Measurements from ENCODE around the gene FAM168A.

DNA sequence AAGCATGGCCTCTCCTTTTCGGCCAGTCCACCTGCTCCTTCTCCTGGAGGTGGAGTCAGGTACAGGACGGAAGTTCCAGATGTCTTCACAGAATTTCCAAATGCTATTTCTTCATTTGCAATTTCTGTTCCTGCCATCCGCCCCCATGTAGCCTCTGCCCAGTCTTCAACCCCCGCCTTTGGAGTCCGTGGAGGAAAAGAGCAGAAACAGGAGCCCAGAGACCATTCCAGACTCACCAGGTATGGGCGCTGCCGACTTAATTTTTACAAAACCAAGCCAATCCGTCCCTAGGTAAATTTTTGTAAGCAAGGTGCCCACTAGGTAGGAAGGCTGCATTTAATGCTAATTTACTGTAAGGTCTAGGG, 192.8 kb downstream of the FAM168A start:
- TF ChIP-seq, protein P1, sequence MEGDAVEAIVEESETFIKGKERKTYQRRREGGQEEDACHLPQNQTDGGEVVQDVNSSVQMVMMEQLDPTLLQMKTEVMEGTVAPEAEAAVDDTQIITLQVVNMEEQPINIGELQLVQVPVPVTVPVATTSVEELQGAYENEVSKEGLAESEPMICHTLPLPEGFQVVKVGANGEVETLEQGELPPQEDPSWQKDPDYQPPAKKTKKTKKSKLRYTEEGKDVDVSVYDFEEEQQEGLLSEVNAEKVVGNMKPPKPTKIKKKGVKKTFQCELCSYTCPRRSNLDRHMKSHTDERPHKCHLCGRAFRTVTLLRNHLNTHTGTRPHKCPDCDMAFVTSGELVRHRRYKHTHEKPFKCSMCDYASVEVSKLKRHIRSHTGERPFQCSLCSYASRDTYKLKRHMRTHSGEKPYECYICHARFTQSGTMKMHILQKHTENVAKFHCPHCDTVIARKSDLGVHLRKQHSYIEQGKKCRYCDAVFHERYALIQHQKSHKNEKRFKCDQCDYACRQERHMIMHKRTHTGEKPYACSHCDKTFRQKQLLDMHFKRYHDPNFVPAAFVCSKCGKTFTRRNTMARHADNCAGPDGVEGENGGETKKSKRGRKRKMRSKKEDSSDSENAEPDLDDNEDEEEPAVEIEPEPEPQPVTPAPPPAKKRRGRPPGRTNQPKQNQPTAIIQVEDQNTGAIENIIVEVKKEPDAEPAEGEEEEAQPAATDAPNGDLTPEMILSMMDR (IDR thresholded peaks at IDR 0.05) = no peak
- no peak for TF ChIP-seq EP300 (IDR thresholded peaks at IDR 0.05)

All from ovary (tissue), 3 donors.